GM12865 (cell line): ENCODE results near the gene LRRC32.

Experiments used
- DNase-seq: peaks from one replicate; pipeline ENCODE4 v3.0.0; 2010; ENCODE audit warnings: low read depth
- H3K4me3 ChIP-seq: 2 replicates; pipeline ENCODE4 v1.5.1; 2011; ENCODE audit warnings: mild to moderate bottlenecking, low read depth, low read length, control low read depth
- CTCF ChIP-seq: IDR thresholded peaks from 2 replicates; pipeline ENCODE4 v1.5.1; 2011; ENCODE audit warnings: low read length, control low read depth, low read depth, inconsistent platforms; ENCODE audit not compliant: insufficient read depth; ENCODE audit errors: missing control alignments

The LRRC32 gene

DNA sequence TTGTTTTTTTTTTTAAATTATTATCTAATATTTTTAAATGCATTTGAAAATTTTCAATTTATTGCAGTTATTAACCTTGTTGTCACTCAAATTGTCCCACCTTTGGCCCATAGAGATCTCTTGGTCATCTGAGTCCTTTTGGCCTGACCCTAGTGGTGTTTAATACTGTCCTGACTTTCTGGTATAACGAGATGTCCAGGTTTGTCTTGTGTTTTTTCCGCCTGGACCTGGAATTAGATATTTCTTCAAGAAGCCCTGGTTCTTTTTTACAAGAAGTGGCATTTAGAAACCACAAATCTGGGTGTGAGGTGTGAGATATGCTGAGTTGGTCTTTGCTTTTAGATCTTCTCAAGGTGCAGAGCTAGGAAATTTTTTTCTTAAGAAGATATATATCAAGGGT, 38.1 kb downstream of the LRRC32 start:
- no peak for DNase-seq
- H3K4me3 ChIP-seq = no peak overlapping the region
- no peak for TF ChIP-seq CTCF

GRCh38 chr11:76631566-76632308, 38.8 kb downstream of the LRRC32 start:
- no peak for TF ChIP-seq CTCF
- H3K4me3 ChIP-seq = no peak overlapping the region
- DNase-seq = no peak

- no peak overlapping the region for H3K4me3 ChIP-seq
- TF ChIP-seq CTCF = no peak
- no peak for DNase-seq
Observed at GRCh38 chr11:76630600-76631281, 39.8 kb downstream of the LRRC32 start.

GRCh38 chr11:76629853-76630599, 40.5 kb downstream of the LRRC32 start:
- no peak overlapping the region for H3K4me3 ChIP-seq
- TF ChIP-seq CTCF = no peak

DNA sequence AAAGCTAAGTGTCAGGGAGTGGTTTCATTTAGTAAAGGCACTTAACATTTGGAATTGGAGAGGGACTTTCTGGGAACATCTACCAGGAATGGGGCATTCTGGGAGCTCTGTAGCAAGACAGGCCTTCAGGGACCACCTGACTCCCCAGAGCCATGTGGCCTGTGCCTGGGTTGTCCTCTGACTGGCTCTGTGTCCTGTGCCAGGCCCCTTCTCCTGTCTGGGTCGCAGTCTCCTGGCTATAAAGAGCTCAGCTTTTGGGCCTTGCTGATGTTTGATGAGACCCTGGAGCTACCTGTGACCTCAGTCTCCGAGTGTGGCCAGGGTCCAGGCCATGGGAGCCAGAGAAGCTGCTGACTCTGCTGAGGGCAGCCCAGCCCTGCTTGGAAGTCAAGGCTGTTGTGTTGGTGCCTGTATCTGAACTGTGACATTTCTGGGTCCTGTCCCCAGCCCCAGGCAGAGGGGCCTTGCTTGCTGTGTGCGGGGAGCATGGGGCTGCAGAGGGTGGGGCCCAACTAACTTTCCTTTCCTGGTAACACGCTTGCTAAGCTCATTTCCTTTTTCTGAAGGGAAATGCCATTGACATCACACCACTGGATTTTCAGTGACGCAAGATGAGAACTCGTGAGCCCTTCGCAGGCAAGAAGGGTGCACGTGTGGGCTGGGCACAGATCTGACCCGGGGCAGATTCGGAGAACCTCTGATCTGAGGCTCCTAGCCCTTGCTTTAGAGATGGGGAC, 41.3 kb downstream of the LRRC32 start:
- H3K4me3 ChIP-seq = no peak overlapping the region
- DNase-seq = no peak
- no peak for TF ChIP-seq CTCF

More at GRCh38 chr11:76629853-76630599, 40.5 kb downstream of the LRRC32 start:
- DNase-seq = no peak

GRCh38 chr11:76628408-76628947, 42.1 kb downstream of the LRRC32 start:
- TF ChIP-seq CTCF = no peak
- no peak overlapping the region for H3K4me3 ChIP-seq
- DNase-seq = no peak
